Right lobe of liver (tissue), 6 donors: Measurements from ENCODE around the gene TADA2A. TPM values are rescaled to one million over a fixed set of nuclear protein-coding genes. Genes with fewer than 3 reads are reported as not detected.

Experiments
- ATAC-seq, 4 donors: fragments of 200-7000 bp; cut with Tn5 transposase; one replicate each; pipeline ENCODE4 v1.9.1; 2020; ENCODE audit warnings: mild to moderate bottlenecking in 4 of 4, moderate library complexity in 4 of 4
- DNase-seq, 3 donors: peaks; one replicate each; pipeline ENCODE4 v3.0.0-alpha.2; 2020
- H3K27ac ChIP-seq, 3 donors: fragments of 200-600 bp; one replicate each; pipeline ENCODE4 v1.8.0; 2022
- H3K27me3 ChIP-seq, 2 donors: fragments of 200-600 bp; one replicate each; pipeline ENCODE4 v1.8.0; 2022
- H3K36me3 ChIP-seq, 4 donors: fragments of 200-600 bp; sonication (generic) in 1 of 4; one replicate each; pipeline versions ENCODE4 v1.5.1 to v1.8.0; 2017 to 2022; ENCODE audit warnings: control low read depth in 1 of 4
- H3K4me1 ChIP-seq, 4 donors: fragments of 200-600 bp; sonication (generic) in 1 of 4; one replicate each; pipeline versions ENCODE4 v1.5.1 to v1.8.0; 2017 to 2022; ENCODE audit warnings: control low read depth in 1 of 4
- H3K4me3 ChIP-seq, 3 donors: fragments of 200-600 bp; one replicate each; pipeline ENCODE4 v1.8.0; 2022
- H3K9me3 ChIP-seq, 4 donors: fragments of 200-600 bp; sonication (generic) in 1 of 4; one replicate each; pipeline versions ENCODE4 v1.5.1 to v1.8.0; 2017 to 2022; ENCODE audit warnings: control low read depth in 1 of 4
- CTCF ChIP-seq, 4 donors: fragments of 200-600 bp in 3 of 4; fragments of 450-650 bp in 1 of 4; IDR thresholded peaks; one replicate each; pipeline versions ENCODE4 v1.5.1 to v1.8.0; 2016 to 2022; ENCODE audit warnings: antibody characterized with exemption in 4 of 4, mild to moderate bottlenecking in 2 of 4
- POLR2A ChIP-seq: fragments of 450-650 bp; IDR thresholded peaks from one replicate; pipeline ENCODE4 v1.6.1; 2017; ENCODE audit warnings: antibody characterized with exemption, mild to moderate bottlenecking
- whole genome bisulfite sequencing: methylation state at CpG from one replicate; pipeline ENCODE4 v1.1.6; 2018; ENCODE audit warnings: low coverage, low lambda C conversion rate; ENCODE audit not compliant: insufficient coverage; ENCODE audit errors: missing lambda C conversion rate; 5-methylcytosine and 5-hydroxymethylcytosine counted together
- intact Hi-C, 2 donors: fragments of 100-400 bp; cut with DNase I; formaldehyde crosslinking; loops; one replicate each; pipeline versions ENCODE4 v1.11.2 to v1.14.1; 2022
- total RNA-seq, 6 experiments: library from RNA; depleted of rRNA in 2 of 6; stranded (reverse); fragments of >200 nt in 2 of 6; fragmentation: NEBNext Ultra II Directional in 3 of 6; extraction: Animal tissue kit (Norgen Biotek cat#: 25700) in 3 of 6; gene quantifications; one replicate each; pipeline versions ENCODE4 v1.1.0 to v1.2.4, GENCODE V29; 2016 to 2023
- donor health status: DM: no; HTN: yes; CAD: no.
- donor health status: DM: no; HTN: no; CAD: no.
- donor health status: DM: no; HTN: no; CAD: no.
- donor health status: DM: no; HTN: yes; CAD: no.
- donor health status: DM: no; HTN: yes; CAD: no.

Gene TADA2A
- total RNA-seq, 6 experiments from 2014 or later, result 5.2 to 9.6 (median 7.4) TPM

- 82% methylated on average over 7 of the region's 8 CpGs for WGBS
- ATAC-seq (no peak), DNase-seq (no peak)
- no peak overlapping the region for H3K4me3 ChIP-seq
- TF ChIP-seq POLR2A (no peak), CTCF (IDR thresholded peaks at IDR 0.05) (no peak)
- no peaks in the 10 kb centered on the region for H3K4me1 ChIP-seq
- intact Hi-C loops, result no loop called here
- no peaks in the 10 kb centered on the region for H3K27me3 ChIP-seq
- H3K27ac ChIP-seq, result no peak overlapping the region
- H3K36me3 ChIP-seq, result peaks cover 0 to 34% (median 0%) of the 10 kb centered on the region in 4 donors
- H3K9me3 ChIP-seq, result no peaks in the 10 kb centered on the region
These were observed 117.1 kb downstream of the TADA2A start for GRCh38 chr17:37523715-37524219.

- H3K4me3 ChIP-seq, result no peak overlapping the region
- H3K27me3 ChIP-seq, result no peaks in the 10 kb centered on the region
- intact Hi-C loops, result no loop called here
- TF ChIP-seq CTCF (IDR thresholded peaks at IDR 0.05) (peak; percentile 49 to 60 (median 58)), POLR2A (no peak)
- no peaks in the 10 kb centered on the region for H3K4me1 ChIP-seq
- peaks cover 0 to 53% (median 3%) of the 10 kb centered on the region in 4 donors for H3K36me3 ChIP-seq
- no peak overlapping the region for H3K27ac ChIP-seq
- no peaks in the 10 kb centered on the region for H3K9me3 ChIP-seq
- no peak for DNase-seq
- 51% methylated on average over 5 of the region's 5 CpGs for WGBS
- peak; percentile 67 to 85 (median 78) for ATAC-seq
These were observed 120.7 kb downstream of the TADA2A start for GRCh38 chr17:37527249-37527851.

Other genes starting within 250 kb of the TADA2A start
- not detected for gene C17orf78, start 30.9 kb upstream of the TADA2A start, total RNA-seq
- gene ACACA, start 50 bp upstream of the TADA2A start, total RNA-seq, result 10 to 100 TPM; 14.6 to 56.4 (median 27.1) TPM
- 10 to 100 TPM; 10.6 to 21.2 (median 13.2) TPM for gene DUSP14, start 83.0 kb downstream of the TADA2A start, total RNA-seq
- 10 to 100 TPM in 5 of 6 experiments, 1 to 10 TPM in 1; 9.0 to 16.2 (median 15.0) TPM for gene SYNRG, start 202.5 kb downstream of the TADA2A start, total RNA-seq
- gene DDX52, start 236.6 kb downstream of the TADA2A start, total RNA-seq, result 10 to 100 TPM; 11.8 to 14.4 (median 13.1) TPM